Measurements from ENCODE around the gene LMAN2L. TPM values are rescaled to one million over a fixed set of nuclear protein-coding genes. Genes with fewer than 3 reads are reported as not detected.

LMAN2L gene
- total and polyA plus RNA-seq, 2 of the 8 experiments (the other 6 are each of a cell fraction or from before 2014, with no cell fraction given), result 14.3 to 17.6 TPM

DNA sequence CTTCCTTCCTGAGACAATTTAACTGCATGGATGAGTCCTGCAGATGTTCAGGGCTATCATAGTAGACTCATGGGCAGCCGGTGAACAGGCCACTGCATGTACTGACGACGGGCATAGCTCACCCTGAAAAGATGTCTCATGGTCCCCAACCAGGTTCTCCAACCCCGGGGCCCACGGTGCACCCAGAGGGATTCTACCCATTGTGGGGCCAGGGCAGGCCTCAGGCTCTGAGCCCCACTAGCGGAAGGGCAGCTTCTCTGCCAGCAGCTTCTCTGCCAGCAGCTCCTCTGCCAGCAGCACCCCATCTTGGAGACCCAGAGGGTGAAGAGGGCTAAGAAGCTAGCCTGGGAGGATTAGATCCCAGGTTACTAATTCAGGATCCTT is 17.6 kb upstream of the LMAN2L start:
- no peak overlapping the region for H3K56ac ChIP-seq (replicated peaks; ENCODE audit: insufficient read length, low read depth, low read length)
- H2BK5ac ChIP-seq (ENCODE audit: low read depth, low read length), result no peak overlapping the region
- H2BK12ac ChIP-seq (ENCODE audit: low read depth, low read length), result no peak overlapping the region
- H3K23me2 ChIP-seq (ENCODE audit: low read depth, low read length), result peaks cover 8% of the 10 kb centered on the region
- DNase-seq (ENCODE audit: low read depth in 1 of 2, low spot score in 2 of 2) (no peak), FAIRE-seq (no peak)
- no peak overlapping the region for H3K4me2 ChIP-seq (ENCODE audit: insufficient read depth in 1 of 2, low read depth in 2 of 2, low read length in 2 of 2)
- H3K18ac ChIP-seq (ENCODE audit: extremely low read depth, low read length), result no peak overlapping the region
- WGBS, 2 experiments (ENCODE audit: extremely low coverage in 1 of 2, insufficient coverage in 1 of 2, insufficient read length in 1 of 2, insufficient replicate concordance in 2 of 2, low coverage in 1 of 2, low lambda C conversion rate in 2 of 2, missing lambda C conversion rate in 1 of 2), result 91% methylated on average over 6 of the region's 6 CpGs; no CpG with 5 or more reads in 1 of the 2 experiments
- H4K5ac ChIP-seq (ENCODE audit: insufficient read length, low read depth, low read length), result no peak overlapping the region
- peaks cover 0 to 5% of the 10 kb centered on the region in 2 experiments for H4K20me1 ChIP-seq (replicated peaks in 1 of 2; ENCODE audit: control insufficient read depth in 1 of 2, insufficient read depth in 2 of 2, low read length in 2 of 2)
- ChIA-PET CTCF (ENCODE audit: partially characterized antibody) (interaction anchor here (0.6 to 2.9 kb wide), 9 partner anchors 12 to 355 kb away, joined by 3 to 10 read pairs (median 4); no protein-coding TSS in a partner anchor), POLR2A (ENCODE audit: partially characterized antibody) (interaction anchor here (1.1 kb wide), 1 partner anchor 59 kb away, joined by 3 read pairs; the partner anchor contains the start of gene CNNM3)
- no peak overlapping the region for H2AK5ac ChIP-seq (ENCODE audit: low read depth, low read length)
- no peak overlapping the region for H2BK15ac ChIP-seq (ENCODE audit: low read length)
- no peak overlapping the region for H3K9ac ChIP-seq (replicated peaks in 1 of 4; ENCODE audit: extremely low read depth in 1 of 4, low read depth in 3 of 4, low read length in 3 of 4)
- peaks cover 5 to 22% (median 14%) of the 10 kb centered on the region in 4 experiments for H3K4me1 ChIP-seq (replicated peaks in 1 of 4; ENCODE audit: control insufficient read depth in 3 of 4, insufficient read depth in 4 of 4, low read length in 3 of 4)
- H4K91ac ChIP-seq (replicated peaks; ENCODE audit: insufficient read length, low read length), result no peak overlapping the region
- H2BK120ac ChIP-seq (replicated peaks; ENCODE audit: low read depth, low read length), result no peak overlapping the region
- no peak overlapping the region for H3K4ac ChIP-seq (replicated peaks; ENCODE audit: insufficient read length, low read depth, low read length)
- H2BK20ac ChIP-seq (ENCODE audit: low read length), result no peak overlapping the region
- peaks cover 0 to 5% of the 10 kb centered on the region in 2 experiments; a peak in 1 of 4 replicates for H3K79me2 ChIP-seq (ENCODE audit: control insufficient read depth in 1 of 2, insufficient read depth in 2 of 2, low read length in 2 of 2)
- no peak overlapping the region for H4K8ac ChIP-seq (ENCODE audit: extremely low read depth, insufficient read depth, low read length)
- H2AFZ ChIP-seq (ENCODE audit: low read length), result peak overlapping the region; percentile 43; the same call in 1 of the 2 replicates
- peaks cover 0 to 8% (median 4%) of the 10 kb centered on the region in 4 experiments; a peak in 2 of 7 replicates for H3K27me3 ChIP-seq (replicated peaks in 1 of 4; ENCODE audit: control insufficient read depth in 3 of 4, extremely low read depth in 1 of 4, insufficient read depth in 3 of 4, low read length in 3 of 4)
- H3K27ac ChIP-seq (ENCODE audit: low read depth, low read length), result no peak overlapping the region
- no peaks in the 10 kb centered on the region for H3K79me1 ChIP-seq (ENCODE audit: low read depth, low read length)
- no peaks in the 10 kb centered on the region for H3K9me3 ChIP-seq (ENCODE audit: insufficient read depth in 2 of 2, low read depth in 1 of 2, low read length in 1 of 2)
- H3K23ac ChIP-seq (ENCODE audit: insufficient read length), result no peak overlapping the region
- H3K36me3 ChIP-seq (ENCODE audit: control insufficient read depth in 2 of 4, insufficient read depth in 4 of 4, low read length in 3 of 4), result no peaks in the 10 kb centered on the region
- H3K14ac ChIP-seq (ENCODE audit: insufficient read length), result no peak overlapping the region
- H3K4me3 ChIP-seq (ENCODE audit: extremely low read depth in 1 of 4, insufficient read depth in 2 of 4, low read depth in 3 of 4, low read length in 4 of 4), result no peak overlapping the region
- TF ChIP-seq, protein P1, sequence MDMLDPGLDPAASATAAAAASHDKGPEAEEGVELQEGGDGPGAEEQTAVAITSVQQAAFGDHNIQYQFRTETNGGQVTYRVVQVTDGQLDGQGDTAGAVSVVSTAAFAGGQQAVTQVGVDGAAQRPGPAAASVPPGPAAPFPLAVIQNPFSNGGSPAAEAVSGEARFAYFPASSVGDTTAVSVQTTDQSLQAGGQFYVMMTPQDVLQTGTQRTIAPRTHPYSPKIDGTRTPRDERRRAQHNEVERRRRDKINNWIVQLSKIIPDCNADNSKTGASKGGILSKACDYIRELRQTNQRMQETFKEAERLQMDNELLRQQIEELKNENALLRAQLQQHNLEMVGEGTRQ (IDR thresholded peaks at IDR 0.05; ENCODE audit: low read length), result no peak
- TF ChIP-seq SP4 (IDR thresholded peaks at IDR 0.05; ENCODE audit: low read length) (no peak), RFX5 (IDR thresholded peaks at IDR 0.05; ENCODE audit: borderline replicate concordance, low read depth, low read length) (no peak), YY1 (IDR thresholded peaks at IDR 0.05; ENCODE audit: low read depth, low read length) (no peak), TCF12 (IDR thresholded peaks at IDR 0.05; ENCODE audit: low read depth, low read length) (no peak), RBBP5 (IDR thresholded peaks at IDR 0.05; ENCODE audit: borderline replicate concordance, low read depth, low read length) (no peak), SP2 (IDR thresholded peaks at IDR 0.05; ENCODE audit: low read length) (no peak), JUND (IDR thresholded peaks at IDR 0.05; ENCODE audit: low read length) (no peak), CEBPB (IDR thresholded peaks at IDR 0.05; ENCODE audit: low read depth, low read length) (no peak), SIX5 (IDR thresholded peaks at IDR 0.05; ENCODE audit: low read depth, low read length) (no peak), CTCF (IDR thresholded peaks at IDR 0.05; ENCODE audit: control extremely low read depth in 1 of 3, insufficient read depth in 1 of 3, low read depth in 1 of 3, low read length in 3 of 3) (no peak)

Measured in H1 (cell line).